Calu3 (cell line): Measurements from ENCODE around the gene PRSS2. TPM values are rescaled to one million over a fixed set of nuclear protein-coding genes. Genes with fewer than 3 reads are reported as not detected.
"Not testable (repeated sequence)": the region's sequence is repeated elsewhere in the genome, so short reads cannot be mapped to it uniquely, and the experiment has no call there.

ENCODE experiments used
- BruUV-seq: library from RNA; stranded (reverse); fragments of 400-500 nt; replicated peaks from 2 replicates; lab custom pipeline; 2021; lab: Mats Ljungman, UMichigan
- CTCF ChIA-PET: fragments of 300-600 bp; sonication (Branson Sonifier 250); formaldehyde crosslinking; loops from one replicate; lab custom pipeline; 2022; ENCODE audit warnings: antibody characterized with exemption; lab: Charles Lee
- DNase-seq: peaks from one replicate; pipeline ENCODE4 v3.0.0; 2022
- H3K27ac Mint-ChIP-seq: one replicate; pipeline ENCODE4 v1.8.0; 2022; ENCODE audit warnings: mixed read lengths; ENCODE audit not compliant: unreplicated experiment
- H3K27me3 Mint-ChIP-seq: one replicate; pipeline ENCODE4 v1.8.0; 2022; ENCODE audit warnings: mixed read lengths; ENCODE audit not compliant: unreplicated experiment
- H3K36me3 Mint-ChIP-seq: one replicate; pipeline ENCODE4 v1.8.0; 2022; ENCODE audit warnings: mild to moderate bottlenecking, moderate library complexity, mixed read lengths; ENCODE audit not compliant: insufficient read depth, unreplicated experiment
- H3K4me1 Mint-ChIP-seq: one replicate; pipeline ENCODE4 v1.8.0; 2022; ENCODE audit warnings: mild to moderate bottlenecking, low read depth, mixed read lengths; ENCODE audit not compliant: unreplicated experiment
- H3K4me3 Mint-ChIP-seq: one replicate; pipeline ENCODE4 v1.8.0; 2022; ENCODE audit warnings: mild to moderate bottlenecking, low read depth, moderate library complexity, mixed read lengths; ENCODE audit not compliant: unreplicated experiment
- H3K9me3 Mint-ChIP-seq: one replicate; pipeline ENCODE4 v1.8.0; 2022; ENCODE audit warnings: low read depth, mixed read lengths; ENCODE audit not compliant: unreplicated experiment
- intact Hi-C: fragments of 100-400 bp; cut with micrococcal nuclease; formaldehyde crosslinking; loops from one replicate; pipeline ENCODE4 v1.10.0; 2022; ENCODE audit not compliant: unreplicated experiment
- total RNA-seq: library from RNA; stranded (reverse); gene quantifications from 2 replicates; pipeline ENCODE4 v1.2.3, GENCODE V29; 2022
- TF ChIP-seq, protein P1 (sequence below): fragments of 200-600 bp; IDR thresholded peaks from one replicate; pipeline ENCODE4 v1.8.0; 2022; ENCODE audit warnings: antibody characterized with exemption; ENCODE audit not compliant: unreplicated experiment

Gene PRSS2
- total RNA-seq, 1 experiment from 2014 or later = 0.64 TPM

DNA sequence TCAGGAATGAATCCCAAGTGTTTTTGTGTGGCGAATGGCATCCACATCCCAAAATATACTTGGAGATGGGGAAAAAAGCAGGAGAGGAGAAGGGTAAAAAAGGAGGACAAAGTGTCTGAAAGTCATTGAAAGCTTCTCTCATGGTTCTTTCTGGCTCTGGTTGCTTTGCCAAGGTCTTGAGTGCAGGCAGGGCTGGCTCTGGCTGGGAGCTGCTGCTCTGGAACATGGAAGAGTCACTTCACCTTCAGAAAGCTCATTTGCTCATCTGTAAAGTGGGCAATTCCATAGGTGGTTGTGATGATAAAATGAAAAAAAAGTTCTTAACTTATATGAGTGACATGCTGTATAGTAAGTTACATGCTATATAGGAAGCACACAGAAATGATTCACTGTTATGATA, 2.9 kb upstream of the PRSS2 start:
- H3K4me1 Mint-ChIP-seq = peaks cover 13% of the 10 kb centered on the region
- BruUV-seq = no TSS peak
- H3K27ac Mint-ChIP-seq = no peak overlapping the region
- H3K36me3 Mint-ChIP-seq = no peaks in the 10 kb centered on the region
- CTCF ChIA-PET = no interaction called here
- no peak for DNase-seq
- intact Hi-C loops = loop anchor here (1.0 kb wide), 2 partner anchors 9 to 27 kb away; no protein-coding TSS in a partner anchor
- peaks cover 80% of the 10 kb centered on the region for H3K27me3 Mint-ChIP-seq
- no peak overlapping the region for H3K4me3 Mint-ChIP-seq
- TF ChIP-seq, protein P1, sequence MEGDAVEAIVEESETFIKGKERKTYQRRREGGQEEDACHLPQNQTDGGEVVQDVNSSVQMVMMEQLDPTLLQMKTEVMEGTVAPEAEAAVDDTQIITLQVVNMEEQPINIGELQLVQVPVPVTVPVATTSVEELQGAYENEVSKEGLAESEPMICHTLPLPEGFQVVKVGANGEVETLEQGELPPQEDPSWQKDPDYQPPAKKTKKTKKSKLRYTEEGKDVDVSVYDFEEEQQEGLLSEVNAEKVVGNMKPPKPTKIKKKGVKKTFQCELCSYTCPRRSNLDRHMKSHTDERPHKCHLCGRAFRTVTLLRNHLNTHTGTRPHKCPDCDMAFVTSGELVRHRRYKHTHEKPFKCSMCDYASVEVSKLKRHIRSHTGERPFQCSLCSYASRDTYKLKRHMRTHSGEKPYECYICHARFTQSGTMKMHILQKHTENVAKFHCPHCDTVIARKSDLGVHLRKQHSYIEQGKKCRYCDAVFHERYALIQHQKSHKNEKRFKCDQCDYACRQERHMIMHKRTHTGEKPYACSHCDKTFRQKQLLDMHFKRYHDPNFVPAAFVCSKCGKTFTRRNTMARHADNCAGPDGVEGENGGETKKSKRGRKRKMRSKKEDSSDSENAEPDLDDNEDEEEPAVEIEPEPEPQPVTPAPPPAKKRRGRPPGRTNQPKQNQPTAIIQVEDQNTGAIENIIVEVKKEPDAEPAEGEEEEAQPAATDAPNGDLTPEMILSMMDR = no peak
- no peaks in the 10 kb centered on the region for H3K9me3 Mint-ChIP-seq

DNA sequence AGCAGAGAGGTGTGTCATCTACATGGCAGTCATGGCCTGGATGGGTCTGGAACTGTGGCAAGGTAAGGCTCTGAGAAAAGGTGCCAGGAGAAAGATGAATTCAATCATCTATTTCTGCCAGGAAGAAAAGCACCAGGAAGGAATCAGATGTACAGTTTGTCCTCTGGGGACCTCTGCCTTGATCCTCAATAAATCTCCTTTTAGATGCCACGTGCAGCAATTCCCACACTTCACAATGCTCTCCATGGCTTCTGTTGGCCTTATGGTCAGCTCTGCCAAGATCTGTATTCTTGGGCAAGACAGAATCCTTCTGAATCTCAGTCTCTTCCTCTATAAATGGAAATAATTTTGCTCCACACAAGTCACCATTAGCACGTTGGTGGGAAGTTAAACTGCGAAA, 1.9 kb upstream of the PRSS2 start:
- intact Hi-C loops = loop anchor here (1.0 kb wide), 2 partner anchors 8 to 26 kb away; no protein-coding TSS in a partner anchor
- H3K4me3 Mint-ChIP-seq, DNase-seq, BruUV-seq, H3K36me3 Mint-ChIP-seq, CTCF ChIA-PET, H3K27ac Mint-ChIP-seq, H3K9me3 Mint-ChIP-seq: not testable (repeated sequence)
- peaks cover 80% of the 10 kb centered on the region for H3K27me3 Mint-ChIP-seq
- H3K4me1 Mint-ChIP-seq = peaks cover 13% of the 10 kb centered on the region

DNA sequence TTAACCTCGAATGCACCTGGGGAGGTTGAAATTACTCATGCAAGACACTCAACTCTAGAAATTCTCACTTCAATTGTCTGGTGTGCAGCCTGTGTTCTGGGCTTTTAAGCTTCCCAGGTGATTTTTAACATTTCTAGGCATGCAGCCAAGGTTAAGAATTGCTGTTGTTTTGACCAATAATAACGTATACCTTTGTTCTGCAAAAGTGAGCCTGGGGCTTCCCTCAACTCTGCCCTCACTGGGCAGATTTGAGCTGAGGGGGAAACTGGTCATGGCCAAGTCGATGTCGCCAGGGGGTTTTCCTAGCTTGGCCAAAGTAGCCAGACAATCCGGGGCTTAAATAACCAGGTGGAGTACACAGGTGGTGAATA, 568 bp downstream of the PRSS2 start:
- intact Hi-C loops = no loop called here
- H3K27ac Mint-ChIP-seq = no peak overlapping the region
- no TSS peak for BruUV-seq
- no peaks in the 10 kb centered on the region for H3K36me3 Mint-ChIP-seq
- TF ChIP-seq, protein P1 = no peak
- no peak overlapping the region for H3K4me3 Mint-ChIP-seq
- peaks cover 22% of the 10 kb centered on the region for H3K4me1 Mint-ChIP-seq
- CTCF ChIA-PET = interaction anchor here (1.2 to 1.6 kb wide), 2 partner anchors 12 to 59 kb away, joined by 3 to 8 read pairs; no protein-coding TSS in a partner anchor
- peaks cover 90% of the 10 kb centered on the region for H3K27me3 Mint-ChIP-seq
- no peaks in the 10 kb centered on the region for H3K9me3 Mint-ChIP-seq
- DNase-seq = no peak

DNA sequence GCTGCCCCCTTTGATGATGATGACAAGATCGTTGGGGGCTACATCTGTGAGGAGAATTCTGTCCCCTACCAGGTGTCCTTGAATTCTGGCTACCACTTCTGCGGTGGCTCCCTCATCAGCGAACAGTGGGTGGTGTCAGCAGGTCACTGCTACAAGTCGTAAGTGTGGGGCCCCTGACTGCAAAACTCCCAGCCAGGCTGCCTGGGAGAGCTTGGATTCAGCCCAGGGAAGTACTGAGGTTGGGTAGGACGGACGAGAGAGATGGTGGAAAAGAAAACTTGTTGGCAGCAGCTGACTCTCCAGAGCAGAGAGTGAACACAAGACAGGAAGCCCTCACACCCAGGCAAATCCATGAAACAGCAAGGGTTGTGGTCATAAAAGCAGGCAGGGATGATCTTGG, 1.3 kb downstream of the PRSS2 start:
- Mint-ChIP-seq H3K36me3 (no peaks in the 10 kb centered on the region), H3K27me3 (peaks cover 89% of the 10 kb centered on the region), H3K4me3 (no peak overlapping the region), H3K9me3 (no peaks in the 10 kb centered on the region), H3K27ac (no peak overlapping the region), H3K4me1 (peaks cover 22% of the 10 kb centered on the region)
- DNase-seq = no peak
- no TSS peak for BruUV-seq
- CTCF ChIA-PET = interaction anchor here (1.6 kb wide), 1 partner anchor 11 kb away, joined by 8 read pairs; no protein-coding TSS in a partner anchor
- TF ChIP-seq, protein P1 = no peak
- intact Hi-C loops = no loop called here

DNA sequence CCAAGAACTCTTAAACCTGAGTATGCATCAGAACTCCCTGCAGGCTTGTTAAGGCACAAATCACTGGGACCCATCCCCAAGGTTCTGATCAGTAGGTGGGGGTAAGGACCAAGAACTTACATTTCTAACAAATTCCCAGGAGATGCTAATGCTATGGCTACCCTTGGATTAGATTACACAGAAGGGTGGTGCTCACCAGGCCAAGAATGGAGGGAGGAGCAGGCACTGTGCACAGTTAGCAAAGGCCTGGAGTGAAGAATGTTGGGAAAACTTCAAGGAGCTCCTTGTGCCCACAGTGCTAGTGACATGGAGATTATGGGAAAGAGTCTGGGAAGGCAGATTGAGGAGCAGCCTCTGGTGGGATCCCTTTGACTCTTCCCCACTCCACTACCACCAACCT, 1.9 kb downstream of the PRSS2 start:
- Mint-ChIP-seq H3K4me3 (no peak overlapping the region), H3K9me3 (no peaks in the 10 kb centered on the region), H3K4me1 (peaks cover 22% of the 10 kb centered on the region), H3K27ac (no peak overlapping the region), H3K36me3 (no peaks in the 10 kb centered on the region), H3K27me3 (peaks cover 83% of the 10 kb centered on the region)
- TF ChIP-seq, protein P1 = no peak
- BruUV-seq = no TSS peak
- intact Hi-C loops = no loop called here
- no peak for DNase-seq
- CTCF ChIA-PET = no interaction called here
